ENCODE results near the gene DYNC1I2.

DNA sequence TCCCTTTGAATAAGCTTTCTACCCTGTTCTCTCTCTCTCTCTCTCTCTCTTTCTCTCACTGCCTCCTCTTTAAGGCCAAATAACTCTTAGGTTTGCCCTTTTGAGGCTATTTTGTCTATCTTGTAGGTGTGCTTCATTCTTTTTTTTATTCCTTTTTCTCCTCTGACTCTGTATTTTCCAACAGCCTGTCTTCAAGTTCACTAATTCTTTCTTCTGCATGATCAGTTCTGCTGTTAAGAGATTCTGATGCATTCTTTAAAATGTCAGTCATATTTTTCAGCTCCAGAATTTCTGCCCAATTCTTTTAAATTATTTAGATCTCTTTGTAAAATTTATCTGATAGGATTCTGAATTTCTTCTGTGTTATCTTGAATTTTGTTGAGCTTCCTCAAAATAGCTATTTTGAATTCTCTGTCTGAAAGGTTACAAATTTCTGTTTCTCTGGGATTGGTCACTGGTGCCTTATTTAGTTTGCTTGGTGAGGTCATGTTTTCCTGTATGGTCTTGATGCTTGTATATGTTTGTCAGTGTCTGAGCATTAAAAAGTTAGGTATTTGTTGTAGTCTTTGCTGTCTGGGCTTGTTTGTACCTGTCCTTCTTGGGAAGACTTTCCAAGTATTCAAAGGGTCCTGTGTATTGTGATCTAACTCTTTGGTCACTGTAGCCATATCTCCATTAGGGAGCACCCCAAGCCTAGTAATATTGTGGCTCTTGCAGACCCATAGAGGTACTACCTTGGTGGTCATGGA is 35.4 kb upstream of the DYNC1I2 start:
- TF ChIP-seq, protein P1, sequence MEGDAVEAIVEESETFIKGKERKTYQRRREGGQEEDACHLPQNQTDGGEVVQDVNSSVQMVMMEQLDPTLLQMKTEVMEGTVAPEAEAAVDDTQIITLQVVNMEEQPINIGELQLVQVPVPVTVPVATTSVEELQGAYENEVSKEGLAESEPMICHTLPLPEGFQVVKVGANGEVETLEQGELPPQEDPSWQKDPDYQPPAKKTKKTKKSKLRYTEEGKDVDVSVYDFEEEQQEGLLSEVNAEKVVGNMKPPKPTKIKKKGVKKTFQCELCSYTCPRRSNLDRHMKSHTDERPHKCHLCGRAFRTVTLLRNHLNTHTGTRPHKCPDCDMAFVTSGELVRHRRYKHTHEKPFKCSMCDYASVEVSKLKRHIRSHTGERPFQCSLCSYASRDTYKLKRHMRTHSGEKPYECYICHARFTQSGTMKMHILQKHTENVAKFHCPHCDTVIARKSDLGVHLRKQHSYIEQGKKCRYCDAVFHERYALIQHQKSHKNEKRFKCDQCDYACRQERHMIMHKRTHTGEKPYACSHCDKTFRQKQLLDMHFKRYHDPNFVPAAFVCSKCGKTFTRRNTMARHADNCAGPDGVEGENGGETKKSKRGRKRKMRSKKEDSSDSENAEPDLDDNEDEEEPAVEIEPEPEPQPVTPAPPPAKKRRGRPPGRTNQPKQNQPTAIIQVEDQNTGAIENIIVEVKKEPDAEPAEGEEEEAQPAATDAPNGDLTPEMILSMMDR (IDR thresholded peaks at IDR 0.05) = no peak
- TF ChIP-seq POLR2A (IDR thresholded peaks at IDR 0.05) = no peak

Data from tibial nerve (tissue), 3 donors.